Hematopoietic multipotent progenitor cell treated with erythropoietin and hydrocortisone succinate and interleukin-3 and kit ligand, for 15 days (in vitro differentiated cells): ENCODE results near the gene MINPP1.
"Not testable (repeated sequence)": the region's sequence is repeated elsewhere in the genome, so short reads cannot be mapped to it uniquely, and the experiment has no call there.

ENCODE experiments used
- DNase-seq: peaks from one replicate; pipeline ENCODE4 v3.0.0-alpha.2; 2015; ENCODE audit warnings: low spot score

Gene MINPP1, protein sequence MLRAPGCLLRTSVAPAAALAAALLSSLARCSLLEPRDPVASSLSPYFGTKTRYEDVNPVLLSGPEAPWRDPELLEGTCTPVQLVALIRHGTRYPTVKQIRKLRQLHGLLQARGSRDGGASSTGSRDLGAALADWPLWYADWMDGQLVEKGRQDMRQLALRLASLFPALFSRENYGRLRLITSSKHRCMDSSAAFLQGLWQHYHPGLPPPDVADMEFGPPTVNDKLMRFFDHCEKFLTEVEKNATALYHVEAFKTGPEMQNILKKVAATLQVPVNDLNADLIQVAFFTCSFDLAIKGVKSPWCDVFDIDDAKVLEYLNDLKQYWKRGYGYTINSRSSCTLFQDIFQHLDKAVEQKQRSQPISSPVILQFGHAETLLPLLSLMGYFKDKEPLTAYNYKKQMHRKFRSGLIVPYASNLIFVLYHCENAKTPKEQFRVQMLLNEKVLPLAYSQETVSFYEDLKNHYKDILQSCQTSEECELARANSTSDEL

DNA sequence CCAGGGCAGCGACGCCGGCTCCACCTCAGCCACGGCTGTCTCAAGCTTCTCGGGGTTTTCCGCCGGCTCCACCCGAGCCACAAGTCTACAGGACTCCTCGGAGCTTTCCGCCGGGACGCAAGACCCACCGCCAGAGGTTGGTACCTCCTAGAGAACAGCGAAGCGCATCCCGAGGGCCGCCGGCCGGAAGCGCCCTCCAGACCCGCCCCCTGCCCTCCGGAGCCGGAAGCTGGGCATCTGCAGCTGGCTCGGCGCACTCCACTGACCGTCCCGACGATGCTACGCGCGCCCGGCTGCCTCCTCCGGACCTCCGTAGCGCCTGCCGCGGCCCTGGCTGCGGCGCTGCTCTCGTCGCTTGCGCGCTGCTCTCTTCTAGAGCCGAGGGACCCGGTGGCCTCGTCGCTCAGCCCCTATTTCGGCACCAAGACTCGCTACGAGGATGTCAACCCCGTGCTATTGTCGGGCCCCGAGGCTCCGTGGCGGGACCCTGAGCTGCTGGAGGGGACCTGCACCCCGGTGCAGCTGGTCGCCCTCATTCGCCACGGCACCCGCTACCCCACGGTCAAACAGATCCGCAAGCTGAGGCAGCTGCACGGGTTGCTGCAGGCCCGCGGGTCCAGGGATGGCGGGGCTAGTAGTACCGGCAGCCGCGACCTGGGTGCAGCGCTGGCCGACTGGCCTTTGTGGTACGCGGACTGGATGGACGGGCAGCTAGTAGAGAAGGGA lies at the start of gene MINPP1:
Gene MINPP1, plus strand, starts transcription at position 254 of the 726 bp plus-strand sequence. Its CDS starts 23 bp downstream, at position 277.
- DNase-seq: peak; percentile 81

DNA sequence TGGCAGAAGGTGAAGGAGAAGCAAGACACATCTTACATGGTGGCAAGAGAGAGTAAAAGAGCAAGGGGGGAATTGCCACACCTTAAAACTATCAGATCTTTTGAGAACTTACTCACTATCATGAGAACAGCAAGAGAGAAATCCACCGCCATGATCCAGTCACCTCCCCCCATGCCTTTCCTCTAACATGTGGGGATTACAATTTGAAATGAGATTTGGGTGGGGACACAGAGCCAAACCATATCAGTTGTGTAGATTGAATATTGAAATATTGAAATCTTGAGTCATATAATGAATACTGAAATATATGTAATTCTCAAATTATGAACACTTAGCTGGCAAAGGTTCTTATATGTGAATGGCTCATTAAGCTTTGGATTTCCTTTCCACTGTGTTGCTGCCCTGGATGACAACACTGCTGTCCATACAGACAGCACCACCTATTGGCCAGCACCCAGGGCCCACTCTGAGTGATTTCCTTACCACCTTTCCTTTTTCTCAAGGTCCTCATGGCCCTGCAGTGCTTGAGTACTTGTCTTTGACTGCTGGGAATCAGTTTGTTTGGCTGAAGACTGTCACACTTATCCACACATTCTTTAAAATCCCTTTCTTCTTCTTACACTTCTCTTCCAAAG lies 48.0 kb upstream of the MINPP1 start:
- not testable (repeated sequence) for DNase-seq

DNA sequence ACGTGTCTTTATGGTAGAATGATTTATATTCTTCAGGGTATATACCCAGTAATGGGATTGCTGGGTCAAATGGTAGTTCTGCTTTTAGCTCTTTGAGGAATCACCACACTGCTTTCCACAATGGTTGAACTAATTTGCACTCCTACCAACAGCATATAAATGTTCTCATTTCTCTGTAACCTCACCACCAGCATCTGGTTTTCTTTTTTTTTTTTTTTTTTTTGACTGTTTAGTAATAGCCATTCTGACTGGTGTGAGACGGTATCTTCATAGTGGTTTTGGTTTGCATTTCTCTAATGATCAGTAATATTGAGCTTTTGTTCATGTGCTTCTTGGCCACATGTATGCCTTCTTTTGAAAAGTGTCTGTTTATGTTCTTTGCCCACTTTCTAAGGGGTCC lies 42.9 kb upstream of the MINPP1 start:
- DNase-seq: not testable (repeated sequence)

DNA sequence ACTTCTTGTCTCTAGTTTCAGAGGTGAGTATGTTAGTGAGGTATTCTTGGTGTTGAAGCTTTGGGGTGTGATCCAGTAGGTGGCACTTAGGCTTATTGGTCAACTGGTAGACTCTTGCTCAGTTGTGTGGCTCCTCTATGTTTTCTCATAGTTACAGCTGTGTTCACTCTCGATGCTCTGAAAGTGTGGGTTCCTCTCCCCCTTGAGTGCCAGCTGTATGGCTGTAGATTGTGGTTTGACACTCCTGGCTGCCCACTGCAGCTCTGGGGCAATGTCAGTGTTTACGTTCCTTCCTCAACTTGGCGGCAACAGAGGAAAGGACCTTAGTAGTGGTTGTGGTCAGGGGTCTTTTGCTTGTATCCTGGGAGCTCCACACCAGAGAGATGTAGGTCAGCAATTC lies 37.8 kb upstream of the MINPP1 start:
- not testable (repeated sequence) for DNase-seq

DNA sequence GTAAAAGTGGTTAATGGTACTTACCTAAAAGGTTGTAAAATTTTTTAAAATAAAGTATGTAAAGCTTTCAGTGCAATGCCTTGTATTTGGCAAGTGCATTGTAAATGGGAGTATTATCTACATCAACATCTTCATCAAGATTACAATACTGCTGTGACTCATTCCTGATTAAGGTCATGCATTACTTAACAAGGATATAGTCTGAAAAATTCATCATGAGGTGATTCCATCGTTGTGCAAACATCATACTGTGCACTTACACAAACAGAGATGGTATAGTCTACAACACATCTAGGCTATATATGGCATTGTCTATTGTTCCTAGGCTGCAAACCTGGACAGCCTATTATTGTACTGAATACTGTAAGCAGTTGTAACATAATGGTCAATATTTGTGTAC lies 16.0 kb upstream of the MINPP1 start:
- peak; percentile 1 for DNase-seq

DNA sequence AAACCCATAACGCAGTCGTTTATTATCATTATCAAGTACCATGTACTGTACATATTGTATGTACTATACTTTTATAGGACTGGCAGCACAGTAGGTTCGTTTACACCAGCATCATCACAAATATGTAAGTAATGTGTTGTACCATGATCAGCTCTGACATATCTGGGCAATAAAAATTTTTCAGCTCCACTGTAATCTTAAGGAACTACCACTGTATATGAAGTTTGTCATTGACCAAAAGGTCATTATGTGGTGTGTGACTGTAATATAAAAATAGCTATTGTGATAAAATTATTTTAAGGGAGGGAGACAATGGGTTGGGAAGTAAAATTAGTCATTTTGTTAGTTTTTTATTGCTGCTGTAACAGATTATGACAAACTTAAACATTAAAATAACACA lies 14.4 kb upstream of the MINPP1 start:
- not testable (repeated sequence) for DNase-seq

DNA sequence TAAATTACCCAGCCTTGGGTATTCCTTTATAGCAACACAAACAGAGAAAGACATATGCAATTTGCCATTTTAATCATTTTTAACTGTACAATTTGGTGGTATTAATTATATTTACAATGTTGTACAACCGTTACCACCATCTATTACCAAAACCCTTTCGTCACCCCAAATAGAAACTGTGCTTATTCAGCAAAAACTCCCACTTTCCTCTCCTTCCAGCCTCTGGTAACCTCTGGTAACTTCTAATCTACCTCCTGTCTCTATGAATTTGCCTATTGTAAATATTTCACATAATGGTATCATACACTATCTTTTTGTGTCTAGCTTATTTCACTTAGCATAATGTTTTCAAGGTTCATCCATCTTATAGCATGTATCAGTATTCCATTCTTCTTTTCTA lies 12.2 kb upstream of the MINPP1 start:
- not testable (repeated sequence) for DNase-seq

DNA sequence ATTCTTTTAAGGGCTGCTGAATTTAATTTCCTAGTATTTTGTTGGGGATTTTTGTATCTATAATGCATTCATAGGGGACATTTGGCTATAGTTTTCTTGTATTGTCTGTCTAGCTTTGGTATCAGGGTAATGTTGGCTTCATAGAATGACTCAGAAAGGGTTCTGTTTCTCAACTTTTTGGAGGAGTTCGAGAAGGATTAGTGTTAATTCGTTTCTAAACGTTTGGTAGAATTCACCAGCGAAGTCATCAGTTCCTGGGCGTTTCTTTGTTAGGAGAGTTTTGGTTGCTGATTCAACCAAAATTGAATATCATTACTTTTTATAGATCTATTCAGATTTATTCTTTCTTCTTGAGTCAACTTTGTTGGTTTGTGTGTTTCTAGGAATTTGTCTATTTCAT lies 9.2 kb upstream of the MINPP1 start:
- DNase-seq: peak; percentile 1

DNA sequence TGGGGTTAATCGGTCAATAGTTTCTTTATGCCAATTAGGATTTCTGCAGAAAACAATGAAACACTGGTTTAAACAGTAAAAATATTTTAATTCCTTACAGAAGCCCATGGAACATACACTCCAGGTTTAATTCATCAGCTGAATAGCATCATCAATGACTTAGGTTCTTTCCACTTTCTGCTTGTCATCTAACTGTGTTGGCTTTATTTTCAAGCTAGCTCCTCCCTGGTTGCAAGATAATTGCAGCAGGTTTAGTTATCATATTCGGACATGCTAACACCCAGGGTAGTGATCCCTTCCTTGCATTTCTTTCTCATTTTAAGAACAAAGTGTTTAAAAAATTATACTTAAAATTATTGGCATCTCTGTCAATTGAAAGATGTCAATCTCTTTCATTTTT lies 7.3 kb upstream of the MINPP1 start:
- DNase-seq: peak; percentile 71

DNA sequence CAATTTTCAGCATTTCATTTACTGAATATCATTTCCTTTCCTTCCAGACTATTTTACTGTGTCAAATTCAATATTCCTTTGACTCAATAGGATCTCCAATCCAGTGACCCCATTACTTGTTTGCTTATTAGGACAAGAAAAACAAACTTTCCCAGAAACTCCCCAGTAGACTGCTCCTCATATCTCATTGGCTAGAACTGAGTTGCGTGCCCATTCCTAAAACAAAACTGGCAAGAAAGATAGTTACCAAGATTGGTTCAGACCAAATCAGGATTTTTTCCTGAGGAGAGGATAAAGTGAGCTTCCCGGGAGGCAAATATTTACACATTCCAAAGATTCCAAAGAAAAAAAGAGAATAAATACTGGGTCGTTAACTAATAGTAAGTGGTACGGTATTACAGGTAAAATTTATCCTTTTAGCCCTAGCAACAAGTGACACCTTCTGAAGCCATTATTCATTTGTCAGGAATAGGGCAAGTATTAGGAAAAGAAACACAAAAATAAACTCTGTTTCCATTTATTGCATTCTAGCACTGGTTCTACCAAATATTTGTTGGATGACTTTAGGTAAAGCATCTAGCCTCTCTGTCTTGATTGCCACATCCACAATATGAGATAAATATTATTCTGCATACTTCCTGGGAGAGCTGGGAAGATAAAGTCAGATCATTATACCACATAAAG lies 6.4 kb upstream of the MINPP1 start:
- DNase-seq: peak; percentile 6

DNA sequence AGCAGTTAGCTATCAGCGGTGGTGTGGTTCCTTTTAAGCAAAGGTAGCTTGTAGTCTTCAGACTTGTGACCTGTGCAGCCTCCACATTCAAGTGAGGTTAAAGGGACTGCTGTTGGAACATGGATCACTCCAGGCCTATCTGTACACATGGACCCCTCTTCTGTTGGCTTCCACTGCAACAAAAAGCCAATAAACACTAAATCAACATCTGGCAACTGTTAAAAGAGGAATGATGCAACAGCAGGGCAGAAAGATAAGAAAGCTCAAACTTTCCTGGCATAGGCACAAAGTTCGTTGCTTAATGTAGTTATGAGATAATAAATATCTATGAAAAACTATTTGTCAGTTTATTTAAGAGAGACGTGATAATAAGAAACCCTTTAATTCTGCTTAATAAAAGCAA lies 4.0 kb upstream of the MINPP1 start:
- peak; percentile 96 for DNase-seq

DNA sequence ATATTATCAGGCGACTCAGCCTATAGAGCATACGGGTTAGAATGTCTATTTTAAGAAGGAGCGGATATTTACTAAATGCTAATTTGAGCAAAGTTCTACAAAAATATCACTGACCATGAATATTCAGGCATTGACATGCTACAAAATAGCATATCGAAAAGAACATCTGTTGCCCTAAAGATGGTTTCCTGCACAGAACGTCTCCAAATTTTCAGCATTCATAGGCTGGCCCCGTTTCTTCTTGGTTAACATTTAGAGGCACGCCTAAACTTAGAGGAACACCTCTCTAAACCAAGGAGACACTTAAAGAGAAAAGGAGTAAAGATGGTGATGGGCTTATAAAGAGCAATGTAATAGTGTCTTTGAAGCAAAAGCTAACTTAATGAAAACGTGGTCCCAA lies 1.3 kb upstream of the MINPP1 start:
- peak; percentile 75 for DNase-seq

DNA sequence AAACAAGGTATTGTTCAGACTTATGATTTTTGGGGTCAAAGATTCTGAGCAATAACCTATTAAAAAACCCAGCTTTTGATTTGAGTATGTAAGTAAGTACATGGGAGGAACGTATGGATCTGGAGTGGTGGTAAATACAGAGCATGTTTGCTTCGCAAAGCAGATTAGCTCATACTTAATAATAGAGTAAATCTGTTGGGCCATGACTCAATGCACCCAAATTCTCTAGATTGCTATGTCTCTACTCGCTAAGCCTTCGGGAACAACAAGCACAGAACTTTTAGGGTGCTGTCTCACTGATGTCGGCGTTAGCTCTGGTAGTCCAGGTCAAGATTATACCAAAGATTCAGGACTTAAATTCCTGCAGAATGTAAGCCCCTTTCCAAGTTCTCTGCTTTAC lies 807 bp upstream of the MINPP1 start:
- DNase-seq: peak; percentile 54

DNA sequence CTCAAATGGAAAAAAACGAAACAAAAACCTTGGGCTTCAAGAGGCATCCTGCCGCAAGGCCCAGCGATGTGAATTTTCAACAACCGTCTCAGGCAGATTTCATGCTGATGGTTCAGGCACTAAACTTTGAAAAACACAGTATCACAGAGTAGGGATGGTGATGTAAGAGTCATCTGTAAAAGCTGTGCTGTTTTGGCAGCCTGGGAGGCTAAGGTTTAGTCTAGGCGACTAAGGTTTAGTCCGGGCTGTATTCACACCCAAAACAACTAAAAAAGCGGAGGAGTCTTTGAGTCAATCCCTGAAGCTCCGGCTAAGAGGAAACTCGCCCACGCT lies 420 bp upstream of the MINPP1 start:
- no peak for DNase-seq

DNA sequence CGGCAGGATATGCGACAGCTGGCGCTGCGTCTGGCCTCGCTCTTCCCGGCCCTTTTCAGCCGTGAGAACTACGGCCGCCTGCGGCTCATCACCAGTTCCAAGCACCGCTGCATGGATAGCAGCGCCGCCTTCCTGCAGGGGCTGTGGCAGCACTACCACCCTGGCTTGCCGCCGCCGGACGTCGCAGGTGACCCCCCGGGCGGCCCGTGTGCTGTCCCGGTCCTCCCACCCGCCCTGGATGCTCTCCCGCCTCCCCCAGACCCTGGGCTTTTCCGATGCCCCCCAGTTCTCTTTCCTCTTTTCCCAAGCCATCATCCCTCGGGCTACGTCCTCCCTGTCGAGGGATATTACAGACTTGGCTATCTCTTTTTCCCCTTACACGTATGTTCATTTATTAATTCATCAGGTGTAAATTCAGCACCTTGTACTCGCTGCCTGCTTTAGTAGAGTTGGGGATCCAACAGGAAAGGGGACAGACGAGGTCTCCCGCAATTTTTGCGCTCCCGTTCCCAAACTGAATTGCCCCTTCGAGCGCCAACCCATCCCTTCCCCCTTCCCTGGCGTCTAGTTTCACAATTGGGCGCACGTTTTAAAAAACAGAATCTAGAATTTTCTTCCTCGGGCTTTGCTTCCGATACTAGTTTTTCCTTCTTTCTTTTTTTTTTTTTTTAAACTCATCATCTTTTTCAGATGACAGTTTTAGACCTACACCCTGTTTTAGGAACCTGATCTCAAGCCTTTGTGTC lies 846 bp downstream of the MINPP1 start:
- peak; percentile 76 for DNase-seq

DNA sequence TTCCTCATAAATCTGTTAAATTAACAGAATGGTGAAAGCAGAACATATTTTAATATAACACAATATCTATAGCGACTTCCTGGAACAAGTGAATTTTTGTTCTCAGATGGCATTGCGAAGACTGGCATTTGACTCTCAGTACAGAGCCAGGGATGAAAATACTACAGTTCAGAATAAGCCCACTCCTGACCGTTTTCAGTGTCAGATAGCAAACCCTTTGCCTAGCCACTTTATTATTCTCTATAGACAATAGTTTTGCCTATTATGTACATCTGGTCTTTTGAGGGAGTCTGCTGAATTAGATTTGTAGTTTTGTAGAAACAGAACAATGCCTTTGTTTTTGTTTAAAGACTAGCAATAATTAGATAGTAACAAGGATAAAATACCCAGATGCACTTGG lies 2.3 kb downstream of the MINPP1 start:
- peak; percentile 47 for DNase-seq

DNA sequence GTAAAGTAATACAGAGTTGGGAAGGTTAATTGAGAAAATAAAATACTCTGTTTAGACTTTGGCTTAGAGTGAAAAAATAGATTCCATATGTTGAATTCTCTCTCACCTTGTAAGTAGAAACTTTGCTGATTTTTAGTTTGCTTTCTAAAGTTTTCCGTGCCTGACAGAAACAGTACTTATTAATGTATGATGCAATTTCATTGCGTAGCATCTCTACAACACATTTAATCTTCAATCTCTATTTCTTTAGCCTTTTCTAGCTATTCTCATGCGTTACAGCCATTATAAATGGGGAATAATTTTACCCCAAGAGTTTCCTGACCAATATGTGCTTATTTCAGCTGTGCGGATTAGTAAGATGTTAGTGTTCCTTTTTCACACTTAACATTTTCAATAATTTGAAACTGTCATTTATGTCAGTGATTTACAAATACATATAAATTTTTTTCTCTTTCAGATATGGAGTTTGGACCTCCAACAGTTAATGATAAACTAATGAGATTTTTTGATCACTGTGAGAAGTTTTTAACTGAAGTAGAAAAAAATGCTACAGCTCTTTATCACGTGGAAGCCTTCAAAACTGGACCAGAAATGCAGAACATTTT lies 3.3 kb downstream of the MINPP1 start:
- DNase-seq: peak; percentile 55

DNA sequence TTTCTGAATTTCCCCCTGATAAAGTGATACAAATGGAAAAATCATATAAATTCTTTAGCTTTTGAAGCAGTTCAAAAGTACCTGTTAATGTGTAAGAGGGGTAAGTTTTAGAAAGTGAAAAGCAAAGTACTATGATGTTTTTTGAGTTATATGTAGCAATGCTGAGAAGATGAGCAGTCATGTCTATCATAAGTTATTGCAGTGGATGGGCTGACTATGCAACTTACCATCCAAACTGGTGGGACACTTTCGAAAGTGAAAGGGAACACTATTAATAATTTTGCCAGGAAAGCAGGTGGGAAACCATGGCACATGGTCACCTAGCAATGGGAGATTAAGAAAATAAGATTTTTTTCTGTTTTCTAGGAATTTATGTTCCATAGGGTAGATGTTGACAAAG lies 4.1 kb downstream of the MINPP1 start:
- DNase-seq: peak; percentile 68

DNA sequence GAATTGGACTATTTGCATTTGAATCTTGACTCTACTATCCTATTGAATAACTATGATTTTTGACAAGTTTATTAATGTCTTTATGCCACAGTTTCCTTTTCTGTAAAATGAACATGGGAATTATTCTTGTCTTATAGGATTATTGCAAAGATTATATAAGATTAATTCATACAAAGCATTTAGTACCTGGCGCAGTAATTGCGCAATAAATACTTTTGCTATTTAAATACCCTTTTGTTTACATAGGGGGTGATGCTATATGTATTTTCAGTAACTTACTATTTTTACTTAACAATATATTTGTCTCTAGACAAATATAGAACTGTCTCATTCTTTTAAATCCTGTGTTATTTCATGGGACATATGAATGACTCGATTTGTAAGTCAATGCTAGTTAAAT lies 5.3 kb downstream of the MINPP1 start:
- DNase-seq: no peak

DNA sequence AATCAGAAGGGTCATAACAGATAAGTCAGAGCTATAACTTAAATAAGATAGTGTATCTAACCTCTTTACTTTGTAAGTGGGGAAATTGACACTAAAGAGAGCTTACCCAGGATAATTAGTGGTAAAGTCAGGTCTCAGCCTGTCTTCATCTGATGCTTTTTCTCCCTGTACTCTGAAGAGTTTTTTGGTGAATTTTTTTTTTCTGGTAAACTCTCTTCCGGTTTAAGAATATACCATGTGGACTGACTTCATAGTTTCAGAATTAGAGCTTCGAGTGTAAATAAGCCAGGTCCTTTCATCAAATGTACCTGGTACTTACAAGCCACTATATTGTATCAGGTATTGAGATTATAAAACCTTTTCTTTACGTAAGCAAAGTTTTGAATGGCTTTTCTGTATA lies 6.8 kb downstream of the MINPP1 start:
- DNase-seq: no peak

DNA sequence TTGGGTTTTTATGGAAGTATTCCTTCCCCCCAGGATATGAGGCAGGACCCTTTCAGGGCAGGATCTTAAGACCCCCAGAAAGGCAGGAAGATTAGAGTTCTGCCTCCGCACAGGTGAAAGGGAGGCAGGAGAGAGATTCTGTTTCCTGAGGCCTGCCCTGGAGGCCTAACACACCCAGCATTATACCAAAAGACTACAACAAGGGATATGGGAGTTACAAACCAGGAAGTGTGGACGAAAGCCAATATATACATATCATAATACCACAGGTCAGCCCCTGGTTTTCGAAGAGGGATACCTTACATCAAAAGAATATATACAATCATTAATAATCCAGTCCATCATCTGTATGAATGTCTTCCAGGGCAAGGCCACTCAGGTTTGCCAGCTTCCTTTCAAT lies 14.2 kb downstream of the MINPP1 start:
- DNase-seq: no peak
